Ecto neural progenitor cell (in vitro differentiated cells): ENCODE results near the gene SLCO4A1.

Experiments
- DNase-seq: peaks from one replicate; pipeline ENCODE4 v3.0.0-alpha.2; 2018; ENCODE audit warnings: low spot score

SLCO4A1 gene

GRCh38 chr20:62717933-62718332 is 75.6 kb downstream of the SLCO4A1 start:
- no peak for DNase-seq

GRCh38 chr20:62718546-62718945 is 76.2 kb downstream of the SLCO4A1 start:
- no peak for DNase-seq

- no peak for DNase-seq
These were observed 77.1 kb downstream of the SLCO4A1 start for GRCh38 chr20:62719250-62719935.
